ENCODE data around the gene USH2A.

- TF ChIP-seq CTCF (IDR thresholded peaks at IDR 0.05; ENCODE audit: borderline replicate concordance, extremely low read depth, low read length, poor library complexity, severe bottlenecking), result no peak
- TF ChIP-seq EZH2 (IDR thresholded peaks at IDR 0.05; ENCODE audit: borderline replicate concordance, low read depth, low read length, severe bottlenecking), result no peak
Measured at GRCh38 chr1:216248628-216249027, 174.6 kb downstream of the USH2A start.

Data from DND-41 (cell line).